ENCODE measurements around the gene MAN1A1. TPM values are rescaled to one million over a fixed set of nuclear protein-coding genes. Genes with fewer than 3 reads are reported as not detected.

Gene MAN1A1
- total RNA-seq, 1 experiment from 2014 or later: 13.3 TPM

- H3K27me3 Mint-ChIP-seq (ENCODE audit: unreplicated experiment): no peaks in the 10 kb centered on the region
These were observed 183.4 kb downstream of the MAN1A1 start for GRCh38 chr6:119166024-119166784.

GRCh38 chr6:119163006-119163405 is 186.6 kb downstream of the MAN1A1 start:
- H3K4me1 Mint-ChIP-seq (ENCODE audit: low read depth, unreplicated experiment): peaks cover 27% of the 10 kb centered on the region
- H3K36me3 Mint-ChIP-seq (ENCODE audit: insufficient read depth, unreplicated experiment): no peaks in the 10 kb centered on the region
- CTCF ChIA-PET: no interaction called here
- no peak for TF ChIP-seq CTCF (IDR thresholded peaks at IDR 0.05; ENCODE audit: unreplicated experiment)
- DNase-seq: no peak
- no peak overlapping the region for H3K27ac Mint-ChIP-seq (ENCODE audit: unreplicated experiment)
- H3K9me3 Mint-ChIP-seq (ENCODE audit: low read depth, unreplicated experiment): no peaks in the 10 kb centered on the region
- no TSS peak for BruUV-seq (replicated peaks)
- no peaks in the 10 kb centered on the region for H3K27me3 Mint-ChIP-seq (ENCODE audit: unreplicated experiment)
- intact Hi-C loops (cut with micrococcal nuclease; ENCODE audit: unreplicated experiment): no loop called here
- no peak overlapping the region for H3K4me3 Mint-ChIP-seq (ENCODE audit: low read depth, unreplicated experiment)

More at GRCh38 chr6:119166024-119166784, 183.4 kb downstream of the MAN1A1 start:
- BruUV-seq (replicated peaks): no TSS peak
- Mint-ChIP-seq H3K4me1 (ENCODE audit: low read depth, unreplicated experiment) (peaks cover 22% of the 10 kb centered on the region), H3K9me3 (ENCODE audit: low read depth, unreplicated experiment) (no peaks in the 10 kb centered on the region), H3K36me3 (ENCODE audit: insufficient read depth, unreplicated experiment) (no peaks in the 10 kb centered on the region), H3K4me3 (ENCODE audit: low read depth, unreplicated experiment) (no peak overlapping the region), H3K27ac (ENCODE audit: unreplicated experiment) (no peak overlapping the region)
- DNase-seq: no peak
- intact Hi-C loops (cut with micrococcal nuclease; ENCODE audit: unreplicated experiment): no loop called here
- TF ChIP-seq CTCF (IDR thresholded peaks at IDR 0.05; ENCODE audit: unreplicated experiment): no peak
- CTCF ChIA-PET: no interaction called here

DNA sequence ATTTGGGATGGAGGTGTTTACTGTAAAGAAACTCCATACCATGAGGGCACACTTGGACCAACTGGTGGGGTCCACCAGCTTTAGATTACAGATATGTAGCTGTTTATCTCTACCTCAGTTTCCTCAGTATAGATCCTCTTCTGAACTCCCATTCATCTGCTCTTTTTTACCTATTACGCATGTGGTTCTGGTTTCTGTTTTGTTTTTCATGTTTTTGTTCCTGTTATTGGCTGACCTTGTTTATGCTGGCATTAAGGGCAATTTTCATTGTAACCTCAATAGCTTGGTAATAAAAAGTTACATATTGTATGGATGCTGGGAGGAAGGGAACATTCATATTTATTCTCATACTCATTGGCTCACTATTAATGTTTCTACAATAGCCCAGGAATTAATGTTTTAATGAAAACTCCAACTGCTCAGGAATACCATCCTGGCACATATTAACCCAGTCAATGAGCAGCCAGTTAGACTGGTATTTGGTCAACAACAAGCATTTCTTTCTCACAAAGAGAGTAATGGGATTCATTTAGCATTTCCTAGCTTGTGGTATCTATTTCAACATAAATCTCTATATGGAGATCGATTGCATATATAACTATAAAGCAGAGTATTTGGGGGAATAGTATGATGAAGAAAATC is 187.3 kb downstream of the MAN1A1 start:
- intact Hi-C loops (cut with micrococcal nuclease; ENCODE audit: unreplicated experiment): no loop called here
- Mint-ChIP-seq H3K4me1 (ENCODE audit: low read depth, unreplicated experiment) (peaks cover 27% of the 10 kb centered on the region), H3K27ac (ENCODE audit: unreplicated experiment) (peak overlapping the region; percentile 35), H3K27me3 (ENCODE audit: unreplicated experiment) (no peaks in the 10 kb centered on the region), H3K9me3 (ENCODE audit: low read depth, unreplicated experiment) (no peaks in the 10 kb centered on the region), H3K4me3 (ENCODE audit: low read depth, unreplicated experiment) (peak overlapping the region; percentile 16), H3K36me3 (ENCODE audit: insufficient read depth, unreplicated experiment) (no peaks in the 10 kb centered on the region)
- DNase-seq: peak; percentile 20
- no peak for TF ChIP-seq CTCF (IDR thresholded peaks at IDR 0.05; ENCODE audit: unreplicated experiment)
- no TSS peak for BruUV-seq (replicated peaks)
- CTCF ChIA-PET: no interaction called here

GRCh38 chr6:119161438-119161837 is 188.1 kb downstream of the MAN1A1 start:
- no peaks in the 10 kb centered on the region for H3K9me3 Mint-ChIP-seq (ENCODE audit: low read depth, unreplicated experiment)
- BruUV-seq (replicated peaks): no TSS peak
- CTCF ChIA-PET: no interaction called here
- no peaks in the 10 kb centered on the region for H3K27me3 Mint-ChIP-seq (ENCODE audit: unreplicated experiment)
- DNase-seq: no peak
- no peak overlapping the region for H3K4me3 Mint-ChIP-seq (ENCODE audit: low read depth, unreplicated experiment)
- no peak for TF ChIP-seq CTCF (IDR thresholded peaks at IDR 0.05; ENCODE audit: unreplicated experiment)
- H3K36me3 Mint-ChIP-seq (ENCODE audit: insufficient read depth, unreplicated experiment): no peaks in the 10 kb centered on the region
- no peak overlapping the region for H3K27ac Mint-ChIP-seq (ENCODE audit: unreplicated experiment)
- peaks cover 27% of the 10 kb centered on the region for H3K4me1 Mint-ChIP-seq (ENCODE audit: low read depth, unreplicated experiment)
- intact Hi-C loops (cut with micrococcal nuclease; ENCODE audit: unreplicated experiment): no loop called here
